ENCODE data around the gene PNLIPRP3. TPM values are rescaled to one million over a fixed set of nuclear protein-coding genes. Genes with fewer than 3 reads are reported as not detected.

PNLIPRP3 gene
- polyA plus RNA-seq, 1 of the 3 experiments (the other 2 are of a cell fraction), result not detected

- Histone ChIP-seq H2AFZ (ENCODE audit: low read depth) (no peak overlapping the region), H3K9me3 (no peaks in the 10 kb centered on the region), H3K36me3 (replicated peaks in 1 of 2; ENCODE audit: control insufficient read depth in 1 of 2, insufficient read depth in 2 of 2, low read length in 1 of 2) (no peaks in the 10 kb centered on the region), H3K27me3 (ENCODE audit: insufficient read depth) (no peaks in the 10 kb centered on the region), H3K9me2 (no peaks in the 10 kb centered on the region), H3K9ac (no peak overlapping the region), H3K4me3 (ENCODE audit: low read depth in 2 of 2, low read length in 1 of 2) (no peak overlapping the region), H3K79me2 (ENCODE audit: insufficient read depth) (no peaks in the 10 kb centered on the region), H3K4me1 (ENCODE audit: control insufficient read depth in 1 of 2, insufficient read depth in 2 of 2, low read depth in 1 of 2, low read length in 1 of 2) (no peaks in the 10 kb centered on the region), H3F3A (replicated peaks; ENCODE audit: insufficient read depth) (no peaks in the 10 kb centered on the region), H4K20me1 (ENCODE audit: insufficient read depth) (no peaks in the 10 kb centered on the region), H3K4me2 (no peak overlapping the region), H3K27ac (ENCODE audit: low read depth in 2 of 2, low read length in 1 of 2) (no peak overlapping the region)
- 37% methylated on average over 6 of the region's 6 CpGs for WGBS (ENCODE audit: low lambda C conversion rate)
- ChIA-PET POLR2A (no interaction called here), CTCF (no interaction called here)
- no peak for DNase-seq
- TF ChIP-seq, protein P1, sequence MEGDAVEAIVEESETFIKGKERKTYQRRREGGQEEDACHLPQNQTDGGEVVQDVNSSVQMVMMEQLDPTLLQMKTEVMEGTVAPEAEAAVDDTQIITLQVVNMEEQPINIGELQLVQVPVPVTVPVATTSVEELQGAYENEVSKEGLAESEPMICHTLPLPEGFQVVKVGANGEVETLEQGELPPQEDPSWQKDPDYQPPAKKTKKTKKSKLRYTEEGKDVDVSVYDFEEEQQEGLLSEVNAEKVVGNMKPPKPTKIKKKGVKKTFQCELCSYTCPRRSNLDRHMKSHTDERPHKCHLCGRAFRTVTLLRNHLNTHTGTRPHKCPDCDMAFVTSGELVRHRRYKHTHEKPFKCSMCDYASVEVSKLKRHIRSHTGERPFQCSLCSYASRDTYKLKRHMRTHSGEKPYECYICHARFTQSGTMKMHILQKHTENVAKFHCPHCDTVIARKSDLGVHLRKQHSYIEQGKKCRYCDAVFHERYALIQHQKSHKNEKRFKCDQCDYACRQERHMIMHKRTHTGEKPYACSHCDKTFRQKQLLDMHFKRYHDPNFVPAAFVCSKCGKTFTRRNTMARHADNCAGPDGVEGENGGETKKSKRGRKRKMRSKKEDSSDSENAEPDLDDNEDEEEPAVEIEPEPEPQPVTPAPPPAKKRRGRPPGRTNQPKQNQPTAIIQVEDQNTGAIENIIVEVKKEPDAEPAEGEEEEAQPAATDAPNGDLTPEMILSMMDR (IDR thresholded peaks at IDR 0.05), result no peak
- TF ChIP-seq FOSL2 (IDR thresholded peaks at IDR 0.05; ENCODE audit: borderline replicate concordance, low read depth) (no peak), GATA2 (CRISPR knock-in tag; IDR thresholded peaks at IDR 0.05) (peak; percentile 37; the same call in 1 of the 2 replicates)
These were observed 23.9 kb upstream of the PNLIPRP3 start for GRCh38 chr10:116403740-116404250.

- Histone ChIP-seq H3K4me2 (no peak overlapping the region), H3K36me3 (replicated peaks in 1 of 2; ENCODE audit: control insufficient read depth in 1 of 2, insufficient read depth in 2 of 2, low read length in 1 of 2) (no peaks in the 10 kb centered on the region), H3K27ac (ENCODE audit: low read depth in 2 of 2, low read length in 1 of 2) (no peak overlapping the region), H3K79me2 (ENCODE audit: insufficient read depth) (no peaks in the 10 kb centered on the region), H2AFZ (ENCODE audit: low read depth) (no peak overlapping the region), H3K9me3 (no peaks in the 10 kb centered on the region), H3K9ac (no peak overlapping the region), H3F3A (replicated peaks; ENCODE audit: insufficient read depth) (no peaks in the 10 kb centered on the region), H3K9me2 (no peaks in the 10 kb centered on the region), H3K4me1 (ENCODE audit: control insufficient read depth in 1 of 2, insufficient read depth in 2 of 2, low read depth in 1 of 2, low read length in 1 of 2) (no peaks in the 10 kb centered on the region), H3K27me3 (ENCODE audit: insufficient read depth) (no peaks in the 10 kb centered on the region), H3K4me3 (ENCODE audit: low read depth in 2 of 2, low read length in 1 of 2) (no peak overlapping the region), H4K20me1 (ENCODE audit: insufficient read depth) (no peaks in the 10 kb centered on the region)
- DNase-seq, result no peak
- 41% methylated on average over 7 of the region's 7 CpGs for WGBS (ENCODE audit: low lambda C conversion rate)
- ChIA-PET POLR2A (no interaction called here), CTCF (interaction anchor here (1.2 kb wide), 1 partner anchor 22 kb away, joined by 4 read pairs; no protein-coding TSS in a partner anchor)
- TF ChIP-seq GABPA (IDR thresholded peaks at IDR 0.05; ENCODE audit: low read depth), result no peak
- TF ChIP-seq RFX5 (IDR thresholded peaks at IDR 0.05; ENCODE audit: low read length), result no peak
- TF ChIP-seq EP300 (IDR thresholded peaks at IDR 0.05; ENCODE audit: borderline replicate concordance in 1 of 2, low read depth in 1 of 2, low read length in 1 of 2), result no peak
These were observed 18.9 kb upstream of the PNLIPRP3 start for GRCh38 chr10:116408719-116409118.

DNA sequence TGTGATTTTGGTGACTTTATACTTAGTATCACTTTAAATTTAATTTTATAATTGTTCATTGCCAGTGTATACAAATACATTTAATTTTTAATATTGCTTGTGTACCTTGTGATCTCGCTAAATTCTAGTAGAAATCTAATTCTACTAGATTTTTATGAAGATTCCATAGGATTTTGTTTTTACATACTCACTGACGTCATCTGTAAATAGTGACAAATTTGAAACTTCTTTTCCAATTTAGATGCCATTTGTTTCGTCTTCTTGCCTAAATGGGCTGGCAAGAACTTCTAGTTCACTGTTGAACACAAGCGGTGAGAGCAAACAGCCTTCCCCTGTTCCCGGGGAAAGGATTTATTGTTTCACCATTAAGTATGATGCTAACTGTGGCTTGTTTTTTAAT, 17.3 kb upstream of the PNLIPRP3 start:
- Histone ChIP-seq H3F3A (replicated peaks; ENCODE audit: insufficient read depth) (no peaks in the 10 kb centered on the region), H4K20me1 (ENCODE audit: insufficient read depth) (no peaks in the 10 kb centered on the region), H3K79me2 (ENCODE audit: insufficient read depth) (no peaks in the 10 kb centered on the region), H3K27ac (ENCODE audit: low read depth in 2 of 2, low read length in 1 of 2) (no peak overlapping the region), H3K9me2 (no peaks in the 10 kb centered on the region), H3K36me3 (replicated peaks in 1 of 2; ENCODE audit: control insufficient read depth in 1 of 2, insufficient read depth in 2 of 2, low read length in 1 of 2) (no peaks in the 10 kb centered on the region), H3K27me3 (ENCODE audit: insufficient read depth) (no peaks in the 10 kb centered on the region), H2AFZ (ENCODE audit: low read depth) (no peak overlapping the region), H3K4me3 (ENCODE audit: low read depth in 2 of 2, low read length in 1 of 2) (no peak overlapping the region), H3K9ac (no peak overlapping the region), H3K4me2 (no peak overlapping the region), H3K9me3 (no peaks in the 10 kb centered on the region), H3K4me1 (ENCODE audit: control insufficient read depth in 1 of 2, insufficient read depth in 2 of 2, low read depth in 1 of 2, low read length in 1 of 2) (no peaks in the 10 kb centered on the region)
- POLR2A ChIA-PET, result no interaction called here
- no peak for DNase-seq
- WGBS (ENCODE audit: low lambda C conversion rate), result 44% methylated on average over 5 of the region's 5 CpGs
- CTCF ChIA-PET, result interaction anchor here (0.6 kb wide), 1 partner anchor 12 kb away, joined by 3 read pairs; no protein-coding TSS in a partner anchor
- TF ChIP-seq SMC3 (IDR thresholded peaks at IDR 0.05; ENCODE audit: low read depth, low read length), result no peak
- TF ChIP-seq ZBTB33 (IDR thresholded peaks at IDR 0.05; ENCODE audit: borderline replicate concordance, low read depth), result no peak
- no peak for TF ChIP-seq MXI1 (IDR thresholded peaks at IDR 0.05; ENCODE audit: low read depth, low read length)
- no peak for TF ChIP-seq FOXM1 (IDR thresholded peaks at IDR 0.05; ENCODE audit: low read depth)
- TF ChIP-seq, protein P2, sequence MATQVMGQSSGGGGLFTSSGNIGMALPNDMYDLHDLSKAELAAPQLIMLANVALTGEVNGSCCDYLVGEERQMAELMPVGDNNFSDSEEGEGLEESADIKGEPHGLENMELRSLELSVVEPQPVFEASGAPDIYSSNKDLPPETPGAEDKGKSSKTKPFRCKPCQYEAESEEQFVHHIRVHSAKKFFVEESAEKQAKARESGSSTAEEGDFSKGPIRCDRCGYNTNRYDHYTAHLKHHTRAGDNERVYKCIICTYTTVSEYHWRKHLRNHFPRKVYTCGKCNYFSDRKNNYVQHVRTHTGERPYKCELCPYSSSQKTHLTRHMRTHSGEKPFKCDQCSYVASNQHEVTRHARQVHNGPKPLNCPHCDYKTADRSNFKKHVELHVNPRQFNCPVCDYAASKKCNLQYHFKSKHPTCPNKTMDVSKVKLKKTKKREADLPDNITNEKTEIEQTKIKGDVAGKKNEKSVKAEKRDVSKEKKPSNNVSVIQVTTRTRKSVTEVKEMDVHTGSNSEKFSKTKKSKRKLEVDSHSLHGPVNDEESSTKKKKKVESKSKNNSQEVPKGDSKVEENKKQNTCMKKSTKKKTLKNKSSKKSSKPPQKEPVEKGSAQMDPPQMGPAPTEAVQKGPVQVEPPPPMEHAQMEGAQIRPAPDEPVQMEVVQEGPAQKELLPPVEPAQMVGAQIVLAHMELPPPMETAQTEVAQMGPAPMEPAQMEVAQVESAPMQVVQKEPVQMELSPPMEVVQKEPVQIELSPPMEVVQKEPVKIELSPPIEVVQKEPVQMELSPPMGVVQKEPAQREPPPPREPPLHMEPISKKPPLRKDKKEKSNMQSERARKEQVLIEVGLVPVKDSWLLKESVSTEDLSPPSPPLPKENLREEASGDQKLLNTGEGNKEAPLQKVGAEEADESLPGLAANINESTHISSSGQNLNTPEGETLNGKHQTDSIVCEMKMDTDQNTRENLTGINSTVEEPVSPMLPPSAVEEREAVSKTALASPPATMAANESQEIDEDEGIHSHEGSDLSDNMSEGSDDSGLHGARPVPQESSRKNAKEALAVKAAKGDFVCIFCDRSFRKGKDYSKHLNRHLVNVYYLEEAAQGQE (IDR thresholded peaks at IDR 0.05; ENCODE audit: low read depth, low read length), result no peak
- TF ChIP-seq USF2 (IDR thresholded peaks at IDR 0.05; ENCODE audit: borderline replicate concordance, low read depth, low read length), result no peak
- TF ChIP-seq SIN3A (IDR thresholded peaks at IDR 0.05; ENCODE audit: borderline replicate concordance, low read depth, low read length), result no peak
